HepG2 (cell line): Measurements from ENCODE around the gene TUBG1. TPM values are rescaled to one million over a fixed set of nuclear protein-coding genes. Genes with fewer than 3 reads are reported as not detected.

Experiments used
- AGO2 ChIP-seq: fragments of 200-400 bp; formaldehyde crosslinking; optimal IDR thresholded peaks from 2 replicates; pipeline ENCODE3; 2017; ENCODE audit warnings: mild to moderate bottlenecking, low read depth, low read length, moderate library complexity
- BCLAF1 ChIP-seq: fragments of 450-650 bp; IDR thresholded peaks from 2 replicates; pipeline ENCODE4 v1.6.1; 2017; ENCODE audit warnings: mild to moderate bottlenecking
- BORCS8-MEF2B ChIP-seq: sonication (generic); formaldehyde crosslinking; IDR thresholded peaks from 2 replicates; pipeline ENCODE4 v1.8.0; 2022; ENCODE audit warnings: mild to moderate bottlenecking, missing genetic modification reagents
- KDM3A ChIP-seq: IDR thresholded peaks from 2 replicates; pipeline ENCODE4 v1.6.1; 2018; ENCODE audit warnings: low read depth, missing compliant biosample characterization
- MTF1 ChIP-seq: sonication (generic); formaldehyde crosslinking; IDR thresholded peaks from 2 replicates; pipeline ENCODE4 v1.5.0; 2020; ENCODE audit warnings: missing genetic modification reagents
- MXD3 ChIP-seq: IDR thresholded peaks from 2 replicates; pipeline ENCODE4 v1.6.1; 2016; ENCODE audit warnings: mild to moderate bottlenecking, missing biosample characterization, missing genetic modification reagents
- REXO4 ChIP-seq: sonication (generic); formaldehyde crosslinking; IDR thresholded peaks from 2 replicates; pipeline ENCODE4 v1.8.0; 2022; ENCODE audit warnings: missing genetic modification reagents, mild to moderate bottlenecking, borderline replicate concordance
- SIX1 ChIP-seq: sonication (generic); formaldehyde crosslinking; IDR thresholded peaks from 2 replicates; pipeline ENCODE4 v1.4.0; 2020; ENCODE audit warnings: missing genetic modification reagents, borderline replicate concordance
- THRA ChIP-seq: sonication (generic); formaldehyde crosslinking; IDR thresholded peaks from 2 replicates; pipeline ENCODE4 v1.4.0; 2020; ENCODE audit warnings: missing genetic modification reagents, borderline replicate concordance
- TRAFD1 ChIP-seq: sonication (generic); formaldehyde crosslinking; IDR thresholded peaks from 2 replicates; pipeline ENCODE4 v1.5.1; 2020; ENCODE audit warnings: missing genetic modification reagents, mild to moderate bottlenecking, borderline replicate concordance
- ZHX2 ChIP-seq, 2 experiments: sonication (generic) in 1 of 2; formaldehyde crosslinking in 1 of 2; IDR thresholded peaks; 2 replicates each; pipeline versions ENCODE4 v1.6.1 to v1.9.0; 2014 to 2022; ENCODE audit warnings: antibody characterized with exemption in 1 of 2, borderline replicate concordance in 1 of 2, inconsistent platforms in 1 of 2, low read depth in 1 of 2, missing genetic modification reagents in 1 of 2
- ZNF24 ChIP-seq: fragments of 450-650 bp; IDR thresholded peaks from 2 replicates; pipeline ENCODE4 v1.6.1; 2017; ENCODE audit warnings: antibody characterized with exemption, mild to moderate bottlenecking
- ZNF335 ChIP-seq: sonication (generic); formaldehyde crosslinking; IDR thresholded peaks from 2 replicates; pipeline ENCODE4 v1.4.0; 2020; ENCODE audit warnings: missing genetic modification reagents
- ZNF501 ChIP-seq: sonication (generic); formaldehyde crosslinking; IDR thresholded peaks from 2 replicates; pipeline ENCODE4 v1.5.1; 2020; ENCODE audit warnings: mild to moderate bottlenecking, moderate library complexity, missing genetic modification reagents
- ZNF567 ChIP-seq: sonication (generic); formaldehyde crosslinking; IDR thresholded peaks from 2 replicates; pipeline ENCODE4 v1.8.1; 2023; ENCODE audit warnings: mild to moderate bottlenecking, missing genetic modification reagents, borderline replicate concordance
- polyA plus RNA-seq, 8 experiments: library from polyadenylated mRNA; depleted of rRNA in 3 of 8; stranded (reverse) in 7 of 8; unstranded in 1 of 8; fragments of >200 nt; fragmentation: Illumina TruSeq in 4 of 8; extraction: Trizol in 4 of 8; gene quantifications; 2 replicates each; pipeline versions ENCODE4 v1.2.1 to v1.2.3, GENCODE V29; 2011 to 2016; ENCODE audit warnings: low read depth in 4 of 8, missing spikeins in 1 of 8, mixed read lengths in 1 of 8; ENCODE audit not compliant: insufficient read depth in 1 of 8
- total RNA-seq, 5 experiments: library from RNA; depleted of rRNA; stranded (reverse); fragments of >200 nt; fragmentation: Illumina TruSeq; extraction: Trizol; gene quantifications; 2 replicates each; pipeline ENCODE4 v1.2.3, GENCODE V29; 2016; ENCODE audit warnings: low read depth in 1 of 5

Gene TUBG1
- total and polyA plus RNA-seq, 2 of the 13 experiments (the other 11 are each of a cell fraction or from before 2014, with no cell fraction given) = 74.1 to 137 TPM

GRCh38 chr17:42562388-42563142 lies 46.9 kb upstream of the TUBG1 start (continued):
- TF ChIP-seq BCLAF1 (no peak), SIX1 (CRISPR knock-in tag) (no peak), BORCS8-MEF2B (CRISPR knock-in tag) (0 out of 2 replicates have a peak, but pooled peaks have one; percentile 48), ZNF567 (CRISPR knock-in tag) (no peak), REXO4 (CRISPR knock-in tag) (peak; percentile 65; the same call in 1 of the 2 replicates), AGO2 (peak; percentile 97), ZHX2 (IDR thresholded peaks at IDR 0.05; ENCODE audit: low read depth) (no peak), ZHX2 (CRISPR knock-in tag; IDR thresholded peaks at IDR 0.05; ENCODE audit: borderline replicate concordance) (0 out of 2 replicates have a peak, but pooled peaks have one; percentile 5), MXD3 (peak; percentile 57; the same call in 1 of the 2 replicates), KDM3A (no peak), MTF1 (CRISPR knock-in tag) (peak; percentile 61; the same call in 1 of the 2 replicates), THRA (no peak), ZNF335 (CRISPR knock-in tag) (no peak), ZNF24 (no peak), ZNF501 (CRISPR knock-in tag) (no peak; the same call in 1 of the 2 replicates), TRAFD1 (CRISPR knock-in tag) (0 out of 2 replicates have a peak, but pooled peaks have one; percentile 7)
